OCI-LY3 (cell line): ENCODE data around the gene SLC25A41.
"Not testable (repeated sequence)": the region's sequence is repeated elsewhere in the genome, so short reads cannot be mapped to it uniquely, and the experiment has no call there.

Experiments
- H2AFZ ChIP-seq: fragments of 200-600, 300-600 bp; shearing (Covaris generic); 2 replicates; pipeline ENCODE4 v1.6.0; 2014; ENCODE audit warnings: antibody characterized with exemption, low read depth, low read length
- H3K27ac ChIP-seq: fragments of 200-600, 300-600 bp; sonication (generic); 2 replicates; pipeline ENCODE4 v1.5.1; 2014; ENCODE audit warnings: mild to moderate bottlenecking, low read length, moderate library complexity, mixed read lengths
- H3K27me3 ChIP-seq: fragments of 200-600, 300-600 bp; sonication (generic); 2 replicates; pipeline ENCODE4 v1.6.1; 2014; ENCODE audit warnings: low read depth, low read length, mixed read lengths
- H3K36me3 ChIP-seq: fragments of 200-600, 300-600 bp; sonication (generic); replicated peaks from 2 replicates; pipeline ENCODE3; 2014; ENCODE audit warnings: low read depth, low read length, mixed read lengths
- H3K4me1 ChIP-seq: fragments of 300-600, 200-600 bp; sonication (generic); 2 replicates; pipeline ENCODE4 v1.6.1; 2014; ENCODE audit warnings: low read length, mixed read lengths
- H3K4me2 ChIP-seq: fragments of 200-600, 300-600 bp; sonication (generic); 2 replicates; pipeline ENCODE4 v1.6.1; 2014; ENCODE audit warnings: low read length, mixed read lengths
- H3K4me3 ChIP-seq: fragments of 300-600, 200-600 bp; sonication (generic); 2 replicates; pipeline ENCODE4 v1.5.1; 2014; ENCODE audit warnings: antibody characterized with exemption, mild to moderate bottlenecking, low read length, moderate library complexity
- H3K79me2 ChIP-seq: fragments of 300-600, 200-600 bp; shearing (Covaris generic); 2 replicates; pipeline ENCODE4 v1.6.1; 2014; ENCODE audit warnings: mild to moderate bottlenecking, low read length, mixed read lengths
- H3K9ac ChIP-seq: fragments of 300-600, 200-600 bp; shearing (Covaris generic); 2 replicates; pipeline ENCODE4 v1.6.0; 2014; ENCODE audit warnings: mild to moderate bottlenecking, low read length, moderate library complexity
- H3K9me3 ChIP-seq: fragments of 200-600, 300-600 bp; shearing (Covaris generic); 2 replicates; pipeline ENCODE4 v1.6.1; 2014; ENCODE audit warnings: low read length, mixed read lengths; ENCODE audit not compliant: insufficient read depth
- H4K20me1 ChIP-seq: fragments of 200-600, 300-600 bp; sonication (generic); 2 replicates; pipeline ENCODE4 v1.6.1; 2016; ENCODE audit warnings: low read length, mixed read lengths; ENCODE audit not compliant: insufficient read depth
- EZH2phosphoT487 ChIP-seq: fragments of 200-600 bp; shearing (Covaris generic); IDR thresholded peaks from 2 replicates; pipeline ENCODE4 v1.6.1; 2018; ENCODE audit warnings: antibody characterized with exemption, mixed run types, low read depth
- TF ChIP-seq, protein P1 (sequence below): fragments of 200-600, 300-600 bp; sonication (generic); IDR thresholded peaks from 2 replicates; pipeline ENCODE4 v1.5.1; 2014; ENCODE audit warnings: antibody characterized with exemption, low read length, low read depth

Gene SLC25A41

DNA sequence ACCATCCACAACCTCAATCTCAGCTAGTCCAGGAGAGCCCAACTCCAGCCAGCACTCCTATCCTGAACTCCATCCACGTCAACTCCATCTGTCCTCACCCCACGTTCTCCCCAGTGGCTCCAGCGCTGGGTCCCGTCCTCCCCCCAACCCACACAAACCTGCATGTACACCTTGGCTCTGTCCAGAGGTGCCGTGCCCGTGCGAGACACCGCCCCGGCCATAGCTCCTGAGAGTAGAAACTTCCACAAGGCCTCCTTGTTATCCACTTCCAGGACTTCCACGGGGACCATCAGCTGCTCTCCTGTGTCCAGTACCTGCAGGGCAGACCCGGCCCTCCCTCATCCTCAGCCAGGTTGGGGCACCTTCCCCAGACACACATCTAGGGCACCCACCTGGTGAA lies 1.7 kb downstream of the SLC25A41 start:
- H3K4me1 ChIP-seq = peaks cover 6% of the 10 kb centered on the region; the same call in 1 of the 2 replicates
- H3K4me2 ChIP-seq = no peak overlapping the region
- no peaks in the 10 kb centered on the region for H3K36me3 ChIP-seq
- no peak overlapping the region for H2AFZ ChIP-seq
- no peaks in the 10 kb centered on the region for H3K27me3 ChIP-seq
- no peaks in the 10 kb centered on the region for H3K9me3 ChIP-seq
- no peak overlapping the region for H3K27ac ChIP-seq
- H3K4me3 ChIP-seq = no peak overlapping the region
- no peak overlapping the region for H3K9ac ChIP-seq
- no peaks in the 10 kb centered on the region for H3K79me2 ChIP-seq
- TF ChIP-seq EZH2phosphoT487 = no peak
- TF ChIP-seq, protein P1, sequence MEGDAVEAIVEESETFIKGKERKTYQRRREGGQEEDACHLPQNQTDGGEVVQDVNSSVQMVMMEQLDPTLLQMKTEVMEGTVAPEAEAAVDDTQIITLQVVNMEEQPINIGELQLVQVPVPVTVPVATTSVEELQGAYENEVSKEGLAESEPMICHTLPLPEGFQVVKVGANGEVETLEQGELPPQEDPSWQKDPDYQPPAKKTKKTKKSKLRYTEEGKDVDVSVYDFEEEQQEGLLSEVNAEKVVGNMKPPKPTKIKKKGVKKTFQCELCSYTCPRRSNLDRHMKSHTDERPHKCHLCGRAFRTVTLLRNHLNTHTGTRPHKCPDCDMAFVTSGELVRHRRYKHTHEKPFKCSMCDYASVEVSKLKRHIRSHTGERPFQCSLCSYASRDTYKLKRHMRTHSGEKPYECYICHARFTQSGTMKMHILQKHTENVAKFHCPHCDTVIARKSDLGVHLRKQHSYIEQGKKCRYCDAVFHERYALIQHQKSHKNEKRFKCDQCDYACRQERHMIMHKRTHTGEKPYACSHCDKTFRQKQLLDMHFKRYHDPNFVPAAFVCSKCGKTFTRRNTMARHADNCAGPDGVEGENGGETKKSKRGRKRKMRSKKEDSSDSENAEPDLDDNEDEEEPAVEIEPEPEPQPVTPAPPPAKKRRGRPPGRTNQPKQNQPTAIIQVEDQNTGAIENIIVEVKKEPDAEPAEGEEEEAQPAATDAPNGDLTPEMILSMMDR = no peak
- H4K20me1 ChIP-seq = no peaks in the 10 kb centered on the region

DNA sequence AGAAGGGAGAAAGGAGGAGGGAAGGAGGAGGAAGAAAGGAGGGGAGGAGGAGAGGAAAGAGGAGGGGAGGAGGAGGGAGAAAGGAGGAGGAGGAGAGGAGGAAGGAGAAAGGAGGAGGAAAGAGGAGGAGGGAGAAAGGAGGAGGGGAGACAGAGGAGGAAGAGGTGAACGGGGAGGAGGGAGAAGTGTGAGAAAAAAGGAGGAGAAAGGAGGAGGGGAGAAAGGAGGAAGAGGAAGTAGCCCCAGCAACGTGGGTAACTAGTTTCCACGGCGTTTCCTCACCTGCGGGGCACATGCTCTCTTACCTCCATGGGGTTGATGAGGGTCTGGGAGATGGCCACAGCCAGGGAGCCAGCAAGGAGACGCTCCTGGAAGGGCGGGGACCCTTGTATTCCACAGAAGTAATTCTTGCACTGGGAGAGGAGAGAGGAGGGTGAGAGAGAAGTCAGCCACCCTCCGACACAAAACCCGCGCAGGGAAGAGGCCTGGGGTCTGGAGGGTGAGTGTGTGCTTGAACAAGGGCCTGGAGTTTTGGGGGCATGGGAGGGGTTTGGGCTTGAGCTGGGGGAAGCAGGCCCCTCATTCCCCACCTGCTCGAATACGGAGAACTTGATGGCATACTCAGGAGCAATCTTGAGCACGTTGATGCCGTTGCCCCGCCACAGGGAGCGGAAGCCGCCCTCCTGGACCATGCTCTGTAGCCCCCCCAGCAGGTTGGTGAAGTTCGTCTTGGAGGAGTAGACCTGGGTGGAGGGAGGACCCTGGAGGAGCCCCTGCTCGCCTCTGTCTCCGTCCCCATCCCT lies 3.9 kb downstream of the SLC25A41 start:
- Histone ChIP-seq H3K4me3 (0 out of 2 replicates have a peak overlapping the region, but pooled peaks have one; percentile 18), H2AFZ (peak overlapping the region; percentile 69; the same call in 1 of the 2 replicates), H3K79me2 (peaks cover 5% of the 10 kb centered on the region; the same call in 1 of the 2 replicates), H3K9me3 (no peaks in the 10 kb centered on the region), H4K20me1 (no peaks in the 10 kb centered on the region), H3K27ac (no peak overlapping the region), H3K4me2 (peak overlapping the region; percentile 40), H3K27me3 (no peaks in the 10 kb centered on the region), H3K4me1 (peaks cover 16% of the 10 kb centered on the region), H3K36me3 (peaks cover 4% of the 10 kb centered on the region), H3K9ac (no peak overlapping the region)
- TF ChIP-seq, protein P1 = no peak
- TF ChIP-seq EZH2phosphoT487 = no peak

DNA sequence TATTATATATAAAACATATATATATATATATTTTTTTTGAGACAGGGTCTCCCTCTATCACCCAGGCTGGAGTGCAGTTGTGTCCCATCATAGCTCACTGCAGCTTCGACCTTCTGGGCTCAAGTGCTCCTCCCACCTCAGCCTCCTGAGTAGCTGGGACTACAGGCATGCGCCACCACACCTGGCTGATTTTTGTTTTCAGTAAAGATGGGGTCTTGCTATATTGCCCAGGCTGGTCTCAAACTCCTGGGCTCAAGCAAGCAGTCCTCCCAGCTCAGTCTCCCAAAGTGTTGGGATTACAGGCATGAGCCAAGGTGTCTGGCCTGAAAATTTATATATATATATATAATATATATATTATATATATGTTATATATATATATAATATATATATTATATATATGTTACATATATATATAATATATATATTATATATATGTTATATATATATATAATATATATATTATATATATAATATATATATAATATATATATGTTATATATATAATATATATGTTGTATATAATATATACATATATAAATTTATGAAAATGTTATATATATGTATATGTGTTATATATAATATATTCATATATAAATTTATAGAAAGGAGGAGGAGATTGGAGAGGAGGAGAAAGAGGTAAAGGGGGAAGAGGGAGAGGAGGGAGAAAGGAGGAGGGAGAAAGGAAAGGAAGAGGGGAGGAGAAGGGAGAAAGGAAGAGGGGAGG lies 4.7 kb downstream of the SLC25A41 start:
- H3K4me2 ChIP-seq, H3K4me3 ChIP-seq, H3K27ac ChIP-seq, H3K27me3 ChIP-seq, H4K20me1 ChIP-seq, H3K9me3 ChIP-seq, H3K36me3 ChIP-seq, H3K9ac ChIP-seq, H2AFZ ChIP-seq: not testable (repeated sequence)
- Histone ChIP-seq H3K79me2 (peaks cover 12% of the 10 kb centered on the region), H3K4me1 (peaks cover 16% of the 10 kb centered on the region)

DNA sequence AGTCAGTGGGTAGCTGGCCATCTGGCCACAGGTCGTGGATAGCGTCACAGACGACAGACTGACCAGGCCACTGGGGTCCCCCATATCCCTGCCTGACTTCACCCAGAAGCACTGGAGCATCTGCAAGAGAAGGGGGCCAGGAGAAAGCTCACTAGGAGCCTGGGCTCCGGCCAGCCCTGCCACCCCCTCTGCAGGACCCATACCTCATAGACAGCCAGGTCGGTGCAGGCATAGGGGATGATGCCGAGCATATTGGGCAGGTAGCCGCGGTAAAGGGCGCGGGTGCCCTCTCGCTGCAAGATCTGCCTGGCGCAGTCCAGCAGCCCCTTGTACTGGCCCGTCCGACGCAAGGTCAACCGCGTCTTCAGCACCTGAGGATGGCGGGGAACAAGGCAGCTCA lies 6.4 kb downstream of the SLC25A41 start:
- H3K9ac ChIP-seq = no peak overlapping the region
- H3K4me3 ChIP-seq = no peak overlapping the region
- H2AFZ ChIP-seq = no peak overlapping the region
- H3K4me2 ChIP-seq = no peak overlapping the region
- peaks cover 30% of the 10 kb centered on the region for H3K79me2 ChIP-seq
- peaks cover 20% of the 10 kb centered on the region for H4K20me1 ChIP-seq
- H3K4me1 ChIP-seq = peaks cover 30% of the 10 kb centered on the region
- H3K36me3 ChIP-seq = peaks cover 18% of the 10 kb centered on the region
- no peak overlapping the region for H3K27ac ChIP-seq
- no peak for TF ChIP-seq EZH2phosphoT487
- TF ChIP-seq, protein P1 = no peak
- H3K9me3 ChIP-seq = no peaks in the 10 kb centered on the region
- H3K27me3 ChIP-seq = no peaks in the 10 kb centered on the region
